DOHH2 (cell line): Measurements from ENCODE around the gene TMEM119.

Source experiments
- CTCF ChIP-seq: fragments of 200-600 bp; sonication (generic); IDR thresholded peaks from one replicate; pipeline ENCODE4 v1.5.1; 2014; ENCODE audit warnings: antibody characterized with exemption, mild to moderate bottlenecking, low read depth, low read length; ENCODE audit not compliant: poor library complexity, severe bottlenecking
- EZH2phosphoT487 ChIP-seq: fragments of 200-600 bp; sonication (generic); IDR thresholded peaks from 2 replicates; pipeline ENCODE4 v1.6.1; 2017; ENCODE audit warnings: borderline replicate concordance, mild to moderate bottlenecking, antibody characterized with exemption, low read length, moderate library complexity, mixed read lengths

- TF ChIP-seq CTCF (no peak), EZH2phosphoT487 (no peak)
Measured at GRCh38 chr12:108629824-108630476, 32.1 kb upstream of the TMEM119 start.
